ENCODE results near the gene TMEM80.
"Not testable (repeated sequence)": the region's sequence is repeated elsewhere in the genome, so short reads cannot be mapped to it uniquely, and the experiment has no call there.

Gene TMEM80

GRCh38 chr11:695538-696248, at the start of gene TMEM80:
TMEM80 (plus strand) TSS chr11:695816; CDS start chr11:695828, 12 bp downstream.
- peak; percentile 91 for DNase-seq (ENCODE audit: low spot score)

GRCh38 chr11:646214-646613, 49.4 kb upstream of the TMEM80 start:
- no peak for DNase-seq (ENCODE audit: low spot score)

DNA sequence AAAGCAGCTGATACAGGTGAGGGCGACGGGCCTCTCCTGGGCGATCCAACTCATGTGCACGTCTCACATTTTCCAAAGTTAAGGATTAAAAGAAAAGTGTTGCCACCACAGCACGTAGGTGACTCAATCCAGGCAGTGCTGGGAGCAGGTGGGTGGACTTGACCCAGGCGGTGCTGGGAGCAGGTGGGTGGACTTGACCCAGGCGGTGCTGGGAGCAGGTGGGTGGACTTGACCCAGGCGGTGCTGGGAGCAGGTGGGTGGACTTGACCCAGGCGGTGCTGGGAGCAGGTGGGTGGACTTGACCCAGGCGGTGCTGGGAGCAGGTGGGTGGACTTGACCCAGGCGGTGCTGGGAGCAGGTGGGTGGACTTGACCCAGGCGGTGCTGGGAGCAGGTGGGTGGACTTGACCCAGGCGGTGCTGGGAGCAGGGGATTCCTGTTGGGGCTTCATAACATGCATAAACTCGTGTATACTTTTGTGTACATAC, 47.9 kb upstream of the TMEM80 start:
- not testable (repeated sequence) for DNase-seq (ENCODE audit: low spot score)

DNA sequence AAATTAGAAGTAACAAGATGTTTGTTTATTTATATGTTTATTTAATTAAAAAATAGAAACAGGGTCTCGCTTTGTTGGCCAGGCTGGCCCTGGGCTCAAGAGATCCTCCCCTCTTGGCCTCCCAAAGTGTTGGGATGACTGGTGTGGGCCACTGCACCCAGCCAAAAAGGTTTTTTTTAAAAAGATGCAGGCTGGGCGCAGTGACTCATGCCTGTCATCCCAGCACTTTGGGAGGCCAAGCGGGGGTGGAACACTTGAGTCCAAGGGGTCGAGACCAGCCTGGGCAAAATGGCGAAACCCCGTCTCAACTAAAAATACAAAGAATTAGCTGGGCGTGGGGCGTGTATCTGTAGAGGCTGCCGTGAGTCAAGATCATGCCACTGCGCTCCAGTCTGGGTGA, 45.1 kb upstream of the TMEM80 start:
- no peak for DNase-seq (ENCODE audit: low spot score)

GRCh38 chr11:653136-653535, 42.5 kb upstream of the TMEM80 start:
- not testable (repeated sequence) for DNase-seq (ENCODE audit: low spot score)

DNA sequence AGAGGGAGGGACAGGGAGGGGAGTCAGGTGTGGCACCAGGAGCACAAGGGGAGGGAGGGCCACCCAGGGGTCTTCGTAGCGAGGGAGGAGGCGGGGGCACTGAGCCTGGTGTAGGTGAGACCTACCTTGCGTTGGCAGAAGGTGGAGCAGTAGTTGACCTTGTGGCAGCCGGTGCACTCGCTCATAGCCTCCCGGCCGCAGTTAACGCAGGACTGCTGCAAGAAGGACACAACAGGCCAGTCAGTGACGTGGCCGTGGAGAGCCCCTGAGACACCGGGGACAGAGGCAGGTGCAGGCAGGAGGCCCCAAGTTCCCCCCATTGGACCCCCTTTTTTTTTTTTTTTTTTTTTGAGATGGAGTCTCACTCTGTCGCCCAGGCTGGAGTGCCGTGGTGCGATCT, 41.8 kb upstream of the TMEM80 start:
- no peak for DNase-seq (ENCODE audit: low spot score)

DNA sequence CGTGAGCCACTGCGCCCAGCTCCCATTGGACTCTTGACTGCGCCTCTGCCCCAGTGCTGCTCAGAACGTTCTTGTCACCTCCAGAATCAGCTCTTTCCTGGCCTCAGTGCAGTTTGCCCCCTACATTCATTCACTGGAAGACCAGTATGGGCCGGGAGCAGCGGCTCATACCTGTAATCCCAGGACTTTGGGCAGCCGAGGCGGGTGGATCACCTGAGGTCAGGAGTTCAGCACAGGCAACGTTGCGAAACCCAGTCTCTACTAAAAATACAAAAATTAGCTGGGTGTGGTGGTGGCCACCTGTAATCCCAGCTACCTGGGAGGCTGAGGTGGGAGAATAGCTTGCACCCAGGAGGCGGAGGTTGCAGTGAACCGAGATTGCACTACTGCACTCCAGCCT, 41.2 kb upstream of the TMEM80 start:
- DNase-seq (ENCODE audit: low spot score) = not testable (repeated sequence)

GRCh38 chr11:655036-655726, 40.4 kb upstream of the TMEM80 start:
- DNase-seq (ENCODE audit: low spot score) = no peak

DNA sequence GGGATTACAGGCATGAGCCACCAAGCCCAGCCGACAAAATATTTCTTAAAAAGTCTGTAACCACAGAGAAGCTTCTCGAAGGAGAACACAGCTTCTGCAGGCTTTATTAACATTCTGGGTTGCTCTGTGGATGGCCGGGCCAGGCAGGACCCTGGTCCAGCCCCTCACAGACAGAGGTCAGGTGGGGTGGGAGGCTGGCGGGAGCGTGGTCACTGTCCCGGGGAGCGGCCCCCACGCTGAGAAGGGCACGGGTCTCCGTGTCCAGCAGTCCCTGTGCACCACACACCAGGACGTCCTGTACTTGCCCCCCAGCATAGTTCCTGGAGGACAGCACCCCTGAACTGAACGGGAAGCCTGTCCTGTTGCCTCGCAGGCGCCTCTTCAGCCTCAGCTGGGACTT, 39.2 kb upstream of the TMEM80 start:
- no peak for DNase-seq (ENCODE audit: low spot score)

DNA sequence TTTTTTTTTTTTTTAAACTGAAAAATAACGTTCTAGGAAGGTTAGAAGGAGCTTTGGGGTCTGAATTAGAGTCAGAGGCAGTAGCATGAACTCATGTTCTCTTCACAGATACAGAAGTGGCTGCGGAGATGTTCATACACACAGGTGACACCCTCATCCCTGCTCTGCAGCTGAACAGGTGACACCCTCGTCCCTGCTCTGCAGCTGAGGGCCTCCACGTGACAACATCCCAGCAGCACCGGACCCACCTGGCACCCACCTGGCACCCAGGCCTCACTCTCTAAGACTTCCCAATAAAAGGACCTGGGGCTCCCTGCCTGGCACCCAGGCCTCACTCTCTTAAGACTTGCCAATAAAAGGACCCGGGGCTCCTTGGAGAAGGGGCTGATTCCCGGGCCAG, 38.8 kb upstream of the TMEM80 start:
- DNase-seq (ENCODE audit: low spot score) = no peak

DNA sequence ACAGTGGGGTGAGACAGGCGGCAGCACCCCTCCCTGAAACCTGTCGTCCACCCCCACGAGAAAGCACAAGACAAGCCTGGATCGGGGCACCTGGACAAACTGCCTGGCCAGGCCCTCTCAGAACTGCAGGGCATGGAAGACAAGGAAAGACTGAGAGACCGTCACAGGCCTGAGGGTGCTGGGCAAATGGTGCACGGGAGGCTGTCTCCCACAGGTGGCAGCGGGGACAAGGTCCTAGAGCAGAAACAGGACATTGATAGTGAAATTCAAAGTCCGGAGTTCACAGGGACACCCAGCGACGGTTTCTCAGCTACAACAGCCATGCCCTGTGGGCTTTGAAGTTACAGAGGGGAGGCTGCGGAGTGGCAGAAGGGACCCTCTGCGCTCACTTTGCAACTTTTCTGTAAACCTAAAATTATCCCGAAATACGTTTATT, 37.9 kb upstream of the TMEM80 start:
- DNase-seq (ENCODE audit: low spot score) = no peak

- DNase-seq (ENCODE audit: low spot score) = no peak
Observed at GRCh38 chr11:659532-660085, 36.0 kb upstream of the TMEM80 start.

GRCh38 chr11:660281-660680, 35.3 kb upstream of the TMEM80 start:
- no peak for DNase-seq (ENCODE audit: low spot score)

GRCh38 chr11:660681-661444, 34.8 kb upstream of the TMEM80 start:
- DNase-seq (ENCODE audit: low spot score) = no peak

GRCh38 chr11:662689-663274, 32.8 kb upstream of the TMEM80 start:
- DNase-seq (ENCODE audit: low spot score) = peak; percentile 91

DNA sequence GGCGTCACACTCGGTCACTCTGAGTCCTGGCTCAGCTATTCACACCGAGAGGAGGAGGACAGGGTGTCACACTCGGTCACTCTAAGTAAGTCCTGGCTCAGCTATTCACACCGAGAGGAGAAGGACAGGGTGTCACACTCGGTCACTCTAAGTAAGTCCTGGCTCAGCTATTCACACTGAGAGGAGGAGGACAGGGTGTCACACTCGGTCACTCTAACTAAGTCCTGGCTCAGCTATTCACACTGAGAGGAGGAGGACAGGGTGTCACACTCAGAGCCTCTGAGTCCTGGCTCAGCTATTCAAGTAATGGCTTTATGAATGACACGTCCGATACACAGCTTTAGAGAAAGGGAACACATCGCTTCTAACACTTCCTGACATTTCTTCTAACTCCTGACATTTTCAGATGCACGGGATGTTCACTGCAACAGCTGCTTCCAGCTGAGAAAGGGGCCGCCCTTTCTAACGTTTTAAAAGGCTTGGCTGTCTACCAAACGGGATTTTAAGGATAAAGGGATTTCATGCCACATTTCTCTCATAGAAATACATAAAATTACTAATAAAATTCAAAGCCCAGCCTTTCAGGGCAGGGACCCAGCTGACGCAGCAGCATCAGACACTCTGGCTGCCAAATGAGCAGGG, 30.4 kb upstream of the TMEM80 start:
- DNase-seq (ENCODE audit: low spot score) = no peak

DNA sequence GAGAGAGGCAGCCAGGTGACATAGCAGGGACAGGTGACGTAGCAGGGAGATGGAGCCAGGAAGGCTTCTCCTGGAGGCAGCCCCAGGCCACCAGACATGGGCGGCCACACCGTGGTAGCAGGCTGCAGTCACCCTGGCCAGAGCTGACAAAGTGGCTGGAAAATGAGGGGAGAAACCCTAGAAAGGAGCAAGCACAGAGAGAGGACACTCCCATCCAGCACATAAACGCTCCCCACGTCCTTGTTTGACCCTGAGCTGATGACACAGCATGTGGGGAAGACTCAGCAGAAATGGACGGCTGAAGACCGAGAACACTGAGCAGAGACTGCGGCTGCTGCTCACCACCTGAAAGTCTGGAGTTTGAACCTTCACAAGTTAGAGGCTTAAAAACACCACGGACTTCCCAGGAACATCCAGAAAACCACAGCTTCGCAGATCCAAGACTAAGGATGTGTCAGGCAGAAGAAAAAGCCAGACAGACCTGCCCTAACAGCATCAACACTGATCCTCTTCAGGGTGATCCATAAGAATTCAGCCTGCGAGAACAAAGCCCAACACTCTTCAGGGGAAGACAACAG, 29.8 kb upstream of the TMEM80 start:
- DNase-seq (ENCODE audit: low spot score) = peak; percentile 86

GRCh38 chr11:673866-674265, 21.8 kb upstream of the TMEM80 start:
- no peak for DNase-seq (ENCODE audit: low spot score)

DNA sequence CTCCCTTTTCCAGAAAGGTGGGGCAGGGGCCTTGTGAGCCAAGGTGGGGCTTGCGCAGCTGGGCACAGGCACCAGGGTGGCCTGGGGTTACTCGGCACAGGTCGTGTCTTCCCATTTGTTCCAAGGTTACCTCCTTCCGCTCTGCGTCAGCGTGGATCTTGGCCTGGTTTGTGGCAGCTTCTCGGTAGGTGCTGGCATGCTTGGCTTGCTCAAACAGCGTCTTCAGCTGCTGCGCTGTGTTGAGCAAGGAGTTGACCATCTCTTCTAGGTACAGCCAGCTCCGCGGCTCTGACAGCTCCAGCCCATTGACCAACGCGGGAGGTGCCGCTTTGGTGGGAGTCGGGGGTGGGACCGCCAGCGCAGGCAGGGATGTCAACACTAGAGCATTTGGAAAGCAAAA, 21.2 kb upstream of the TMEM80 start:
- no peak for DNase-seq (ENCODE audit: low spot score)

- DNase-seq (ENCODE audit: low spot score) = no peak
Observed at GRCh38 chr11:678297-678696, 17.3 kb upstream of the TMEM80 start.

Measured in AG20443 (cell line).